Natural killer cell treated with Interleukin-12 subunit alpha and Interleukin-12 subunit beta and Interleukin-15 and Interleukin-18, amount 100 ng/mL, for 72 hours (primary cell): Measurements from ENCODE around the gene KCTD3. TPM values are rescaled to one million over a fixed set of nuclear protein-coding genes. Genes with fewer than 3 reads are reported as not detected.

Experiments
- ATAC-seq, 2 donors: fragments of 150-1000 bp; cut with Tn5 transposase in 1 of 2; sonication (Bioruptor Pico), chemical (Tn5 transposase) in 1 of 2; 2 replicates each; pipeline ENCODE4 v1.10.0; 2021
- DNase-seq: peaks from one replicate; pipeline ENCODE4 v3.0.0; 2022; ENCODE audit warnings: low spot score
- H3K27ac Mint-ChIP-seq, 2 donors: 1 replicate in 1 of 2; 2 replicates in 1 of 2; pipeline ENCODE4 v1.8.0; 2022; ENCODE audit warnings: mixed read lengths in 2 of 2, mild to moderate bottlenecking in 1 of 2, moderate library complexity in 1 of 2
- H3K27me3 Mint-ChIP-seq, 2 donors: 1 replicate in 1 of 2; 2 replicates in 1 of 2; pipeline ENCODE4 v1.8.0; 2022; ENCODE audit warnings: mixed read lengths in 2 of 2
- H3K36me3 Mint-ChIP-seq: one replicate; pipeline ENCODE4 v1.8.0; 2022; ENCODE audit warnings: mixed read lengths
- H3K4me1 Mint-ChIP-seq, 2 donors: 1 replicate in 1 of 2; 2 replicates in 1 of 2; pipeline ENCODE4 v1.8.0; 2022; ENCODE audit warnings: low read depth in 2 of 2, mixed read lengths in 2 of 2, mild to moderate bottlenecking in 1 of 2
- H3K4me3 Mint-ChIP-seq: one replicate; pipeline ENCODE4 v1.8.0; 2022; ENCODE audit warnings: mixed read lengths
- H3K9me3 Mint-ChIP-seq: 2 replicates; pipeline ENCODE4 v1.8.0; 2022; ENCODE audit warnings: mixed read lengths
- total RNA-seq, 2 donors: library from RNA; stranded (reverse); gene quantifications; one replicate each; pipeline ENCODE4 v1.2.3, GENCODE V29; 2022

Gene KCTD3
- total RNA-seq, 2 donors from 2014 or later: 5.6 to 6.1 TPM

- no peak for DNase-seq
- Mint-ChIP-seq H3K9me3 (peaks cover 6% of the 10 kb centered on the region), H3K27ac (peak overlapping the region; percentile 53 to 65), H3K27me3 (no peaks in the 10 kb centered on the region), H3K4me1 (peaks cover 0 to 10% of the 10 kb centered on the region in 2 donors), H3K4me3 (peak overlapping the region; percentile 49), H3K36me3 (no peaks in the 10 kb centered on the region)
- ATAC-seq: peak; percentile 91 to 92
These were observed 23.9 kb upstream of the KCTD3 start for GRCh38 chr1:215543191-215543606.

GRCh38 chr1:215543806-215544205 is 23.3 kb upstream of the KCTD3 start:
- Mint-ChIP-seq H3K4me1 (peaks cover 0 to 10% of the 10 kb centered on the region in 2 donors), H3K4me3 (peak overlapping the region; percentile 49), H3K36me3 (no peaks in the 10 kb centered on the region), H3K27me3 (no peaks in the 10 kb centered on the region), H3K9me3 (peaks cover 6% of the 10 kb centered on the region), H3K27ac (peak overlapping the region in 1 of 2 donors; percentile 53)
- ATAC-seq (no peak), DNase-seq (no peak)

DNA sequence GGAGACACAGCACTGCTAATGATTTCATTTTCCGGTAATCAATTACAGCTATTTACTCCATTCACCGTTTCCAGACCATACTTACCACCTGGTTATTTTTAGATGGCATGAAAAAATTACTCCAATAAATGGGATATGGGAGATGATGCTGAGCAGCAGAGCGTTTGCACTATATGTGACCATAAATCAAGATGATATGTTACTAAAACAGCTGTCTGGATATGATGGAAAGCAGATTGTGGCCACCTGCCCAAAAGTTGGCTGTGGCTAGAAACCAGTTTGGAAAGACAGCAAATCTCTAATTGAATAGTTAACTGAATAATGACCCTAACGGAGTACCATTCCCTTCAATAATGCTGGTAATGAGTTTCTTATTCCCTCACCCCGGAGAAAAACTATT is 22.5 kb upstream of the KCTD3 start:
- Mint-ChIP-seq H3K4me3 (no peak overlapping the region), H3K4me1 (peaks cover 0 to 10% of the 10 kb centered on the region in 2 donors), H3K9me3 (peaks cover 6% of the 10 kb centered on the region), H3K36me3 (no peaks in the 10 kb centered on the region), H3K27me3 (no peaks in the 10 kb centered on the region), H3K27ac (no peak overlapping the region)
- no peak for DNase-seq
- ATAC-seq: no peak

GRCh38 chr1:215545096-215545495 is 22.0 kb upstream of the KCTD3 start:
- no peaks in the 10 kb centered on the region for H3K36me3 Mint-ChIP-seq
- H3K27me3 Mint-ChIP-seq: no peaks in the 10 kb centered on the region
- H3K4me1 Mint-ChIP-seq: peaks cover 0 to 10% of the 10 kb centered on the region in 2 donors
- DNase-seq (no peak), ATAC-seq (peak in 1 of 2 donors; percentile 46)
- H3K4me3 Mint-ChIP-seq: no peak overlapping the region
- H3K9me3 Mint-ChIP-seq: peaks cover 6% of the 10 kb centered on the region
- H3K27ac Mint-ChIP-seq: no peak overlapping the region

DNA sequence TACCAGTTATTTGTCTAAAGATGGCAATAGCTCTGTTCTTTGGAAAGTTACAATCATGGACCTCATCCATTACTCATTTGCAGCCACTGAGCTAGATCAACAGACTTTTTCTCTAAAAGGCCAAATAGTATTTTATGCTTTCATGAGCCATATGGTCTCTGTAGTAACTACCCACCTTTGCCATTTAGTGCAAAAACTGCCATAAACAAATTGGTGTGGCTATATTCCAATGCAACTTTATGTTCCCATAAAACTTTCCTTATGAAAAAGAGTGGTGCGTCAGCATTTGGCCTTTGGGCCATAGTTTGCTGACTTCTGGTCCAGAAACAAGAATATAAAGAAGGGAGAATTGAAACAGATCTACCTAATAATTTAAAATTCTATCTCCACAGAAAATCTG is 20.1 kb upstream of the KCTD3 start:
- no peaks in the 10 kb centered on the region for H3K27me3 Mint-ChIP-seq
- no peak for ATAC-seq

GRCh38 chr1:215551806-215552205 is 15.3 kb upstream of the KCTD3 start:
- ATAC-seq: no peak
- no peaks in the 10 kb centered on the region for H3K4me1 Mint-ChIP-seq
- peaks cover 9% of the 10 kb centered on the region for H3K36me3 Mint-ChIP-seq
- H3K9me3 Mint-ChIP-seq: peaks cover 17% of the 10 kb centered on the region
- no peaks in the 10 kb centered on the region for H3K27me3 Mint-ChIP-seq
- no peak overlapping the region for H3K4me3 Mint-ChIP-seq
- H3K27ac Mint-ChIP-seq: no peak overlapping the region
- no peak for DNase-seq

More for the DNA sequence above, 20.1 kb upstream of the KCTD3 start:
- no peaks in the 10 kb centered on the region for H3K36me3 Mint-ChIP-seq
- DNase-seq: no peak
- H3K4me1 Mint-ChIP-seq: peaks cover 0 to 10% of the 10 kb centered on the region in 2 donors
- H3K9me3 Mint-ChIP-seq: peaks cover 6% of the 10 kb centered on the region
- H3K4me3 Mint-ChIP-seq: no peak overlapping the region
- H3K27ac Mint-ChIP-seq: no peak overlapping the region

GRCh38 chr1:215554865-215555264 is 12.2 kb upstream of the KCTD3 start:
- H3K4me3 Mint-ChIP-seq: no peak overlapping the region
- H3K27me3 Mint-ChIP-seq: no peaks in the 10 kb centered on the region
- no peaks in the 10 kb centered on the region for H3K4me1 Mint-ChIP-seq
- peaks cover 9% of the 10 kb centered on the region for H3K36me3 Mint-ChIP-seq
- DNase-seq (no peak), ATAC-seq (no peak)
- peaks cover 14% of the 10 kb centered on the region for H3K9me3 Mint-ChIP-seq
- no peak overlapping the region for H3K27ac Mint-ChIP-seq

DNA sequence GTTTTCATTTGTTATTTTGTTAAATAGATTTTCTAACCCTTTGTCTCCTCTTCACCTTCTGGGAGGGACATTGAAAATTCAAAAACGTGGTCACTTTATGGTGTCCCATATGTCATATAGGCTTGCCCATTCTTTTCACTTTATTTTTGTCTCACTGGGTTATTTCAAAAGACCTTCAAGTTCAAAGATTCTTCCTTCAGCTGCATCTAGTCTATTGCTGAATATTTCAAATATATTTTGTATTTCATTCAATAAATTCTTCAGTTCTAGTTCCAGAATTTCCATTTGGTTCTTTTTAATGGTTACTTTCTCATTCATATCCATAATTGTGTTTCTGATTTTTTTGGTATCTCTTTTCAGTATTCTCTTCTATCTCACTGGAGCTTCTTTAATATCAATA is 11.6 kb upstream of the KCTD3 start:
- Mint-ChIP-seq H3K27ac (no peak overlapping the region), H3K36me3 (peaks cover 9% of the 10 kb centered on the region), H3K27me3 (no peaks in the 10 kb centered on the region), H3K4me3 (no peak overlapping the region), H3K4me1 (no peaks in the 10 kb centered on the region), H3K9me3 (peaks cover 14% of the 10 kb centered on the region)
- DNase-seq: no peak
- ATAC-seq: no peak

GRCh38 chr1:215556996-215557395 is 10.1 kb upstream of the KCTD3 start:
- Mint-ChIP-seq H3K27me3 (no peaks in the 10 kb centered on the region), H3K4me3 (no peak overlapping the region), H3K27ac (no peak overlapping the region), H3K36me3 (peaks cover 9% of the 10 kb centered on the region), H3K9me3 (peaks cover 18% of the 10 kb centered on the region), H3K4me1 (no peaks in the 10 kb centered on the region)
- DNase-seq: no peak
- ATAC-seq: no peak

GRCh38 chr1:215557504-215557903 is 9.6 kb upstream of the KCTD3 start:
- H3K4me1 Mint-ChIP-seq: no peaks in the 10 kb centered on the region
- H3K9me3 Mint-ChIP-seq: peaks cover 18% of the 10 kb centered on the region
- DNase-seq: no peak
- H3K4me3 Mint-ChIP-seq: no peak overlapping the region
- no peak overlapping the region for H3K27ac Mint-ChIP-seq
- no peak for ATAC-seq
- H3K36me3 Mint-ChIP-seq: peaks cover 9% of the 10 kb centered on the region
- no peaks in the 10 kb centered on the region for H3K27me3 Mint-ChIP-seq

GRCh38 chr1:215557992-215558626 is 9.0 kb upstream of the KCTD3 start:
- Mint-ChIP-seq H3K27me3 (no peaks in the 10 kb centered on the region), H3K4me3 (no peak overlapping the region), H3K27ac (no peak overlapping the region), H3K36me3 (peaks cover 9% of the 10 kb centered on the region), H3K4me1 (no peaks in the 10 kb centered on the region), H3K9me3 (peaks cover 15% of the 10 kb centered on the region)
- ATAC-seq: no peak
- DNase-seq: no peak

GRCh38 chr1:215567491-215568298 is 591 bp downstream of the KCTD3 start:
- Mint-ChIP-seq H3K4me1 (peaks cover 4 to 11% of the 10 kb centered on the region in 2 donors), H3K27me3 (peaks cover 0 to 7% of the 10 kb centered on the region in 2 donors), H3K27ac (peak overlapping the region; percentile 57 to 80), H3K4me3 (peak overlapping the region; percentile 92), H3K36me3 (no peaks in the 10 kb centered on the region), H3K9me3 (no peaks in the 10 kb centered on the region)
- ATAC-seq (peak; percentile 77 to 85), DNase-seq (no peak)

- ATAC-seq (no peak), DNase-seq (no peak)
- Mint-ChIP-seq H3K27me3 (peaks cover 0 to 7% of the 10 kb centered on the region in 2 donors), H3K27ac (peak overlapping the region; percentile 57 to 80), H3K4me1 (peaks cover 4 to 11% of the 10 kb centered on the region in 2 donors), H3K4me3 (peak overlapping the region; percentile 92), H3K36me3 (no peaks in the 10 kb centered on the region), H3K9me3 (no peaks in the 10 kb centered on the region)
These were observed 1.2 kb downstream of the KCTD3 start for GRCh38 chr1:215568299-215568692.
